SJCRH30 (cell line): ENCODE results near the gene GPR63. TPM values are rescaled to one million over a fixed set of nuclear protein-coding genes. Genes with fewer than 3 reads are reported as not detected.
A peak's percentile ranks its signal among the peaks of the same experiment; 100 is the strongest.

Experiments used
- DNase-seq, 2 experiments: peaks; one replicate each; pipeline ENCODE4 v3.0.0-alpha.2; 2015 to 2020
- H3K27ac ChIP-seq: fragments of 250-450 bp; sonication (Bioruptor Pico); 2 replicates; pipeline ENCODE4 v1.5.1; 2020; ENCODE audit warnings: mild to moderate bottlenecking, moderate library complexity
- H3K27me3 ChIP-seq: fragments of 250-450 bp; sonication (Bioruptor Pico); 2 replicates; pipeline ENCODE4 v1.5.1; 2020; ENCODE audit warnings: mild to moderate bottlenecking, moderate library complexity
- H3K36me3 ChIP-seq: fragments of 250-450 bp; sonication (Bioruptor Pico); 2 replicates; pipeline ENCODE4 v1.5.1; 2020; ENCODE audit warnings: mild to moderate bottlenecking, moderate library complexity
- H3K4me1 ChIP-seq: fragments of 250-450 bp; sonication (Bioruptor Pico); 2 replicates; pipeline ENCODE4 v1.5.1; 2020; ENCODE audit warnings: mild to moderate bottlenecking, moderate library complexity
- H3K4me3 ChIP-seq: fragments of 250-450 bp; sonication (Bioruptor Pico); 2 replicates; pipeline ENCODE4 v1.5.1; 2020; ENCODE audit warnings: mild to moderate bottlenecking, moderate library complexity
- H3K9me3 ChIP-seq: fragments of 250-450 bp; sonication (Bioruptor Pico); replicated peaks from 2 replicates; pipeline ENCODE4 v1.5.1; 2020; ENCODE audit warnings: mild to moderate bottlenecking, moderate library complexity
- total RNA-seq: library from RNA; depleted of rRNA; stranded (reverse); fragments of >200 nt; shearing (Covaris generic); gene quantifications from 2 replicates; pipeline ENCODE4 v1.2.3, GENCODE V29; 2014

The GPR63 gene
- total RNA-seq, 1 experiment from 2014 or later, result 9.8 TPM

- H3K27ac ChIP-seq, result no peak overlapping the region
- no peak for DNase-seq
- no peaks in the 10 kb centered on the region for H3K36me3 ChIP-seq
- H3K27me3 ChIP-seq, result no peaks in the 10 kb centered on the region
- no peaks in the 10 kb centered on the region; the same call in 1 of the 2 replicates for H3K4me1 ChIP-seq
- H3K4me3 ChIP-seq, result no peak overlapping the region
- H3K9me3 ChIP-seq, result no peaks in the 10 kb centered on the region
These were observed 12.3 kb upstream of the GPR63 start for GRCh38 chr6:96849615-96850014.

- Histone ChIP-seq H3K27me3 (no peaks in the 10 kb centered on the region), H3K4me1 (no peaks in the 10 kb centered on the region), H3K9me3 (no peaks in the 10 kb centered on the region), H3K27ac (no peak overlapping the region), H3K36me3 (no peaks in the 10 kb centered on the region), H3K4me3 (no peak overlapping the region)
- no peak for DNase-seq
These were observed 7.3 kb upstream of the GPR63 start for GRCh38 chr6:96844530-96844929.

GRCh38 chr6:96841345-96841744 is 4.1 kb upstream of the GPR63 start:
- no peak overlapping the region for H3K27ac ChIP-seq
- no peaks in the 10 kb centered on the region for H3K9me3 ChIP-seq
- no peak for DNase-seq
- H3K4me3 ChIP-seq, result no peak overlapping the region
- H3K36me3 ChIP-seq, result no peaks in the 10 kb centered on the region
- H3K4me1 ChIP-seq, result no peaks in the 10 kb centered on the region
- H3K27me3 ChIP-seq, result no peaks in the 10 kb centered on the region

GRCh38 chr6:96836631-96837080 is 621 bp downstream of the GPR63 start:
- Histone ChIP-seq H3K27me3 (no peaks in the 10 kb centered on the region), H3K4me3 (peak overlapping the region; percentile 92), H3K4me1 (0 out of 2 replicates have a peak, but pooled peaks cover 4% of the 10 kb centered on the region), H3K36me3 (no peaks in the 10 kb centered on the region), H3K27ac (peak overlapping the region; percentile 46), H3K9me3 (no peaks in the 10 kb centered on the region)
- peak; percentile 22 to 50 for DNase-seq

GRCh38 chr6:96834070-96834469 is 3.2 kb downstream of the GPR63 start:
- H3K4me1 ChIP-seq, result 0 out of 2 replicates have a peak, but pooled peaks cover 4% of the 10 kb centered on the region
- H3K36me3 ChIP-seq, result peaks cover 8% of the 10 kb centered on the region; the same call in 1 of the 2 replicates
- no peak overlapping the region for H3K4me3 ChIP-seq
- no peak overlapping the region for H3K27ac ChIP-seq
- DNase-seq, result no peak
- no peaks in the 10 kb centered on the region for H3K27me3 ChIP-seq
- H3K9me3 ChIP-seq, result no peaks in the 10 kb centered on the region

- Histone ChIP-seq H3K27me3 (no peaks in the 10 kb centered on the region), H3K27ac (no peak overlapping the region), H3K4me3 (no peak overlapping the region), H3K36me3 (peaks cover 10% of the 10 kb centered on the region; the same call in 1 of the 2 replicates), H3K4me1 (0 out of 2 replicates have a peak, but pooled peaks cover 4% of the 10 kb centered on the region), H3K9me3 (no peaks in the 10 kb centered on the region)
- no peak for DNase-seq
These were observed 4.5 kb downstream of the GPR63 start for GRCh38 chr6:96832780-96833179.

GRCh38 chr6:96826865-96827264 is 10.4 kb downstream of the GPR63 start:
- H3K4me3 ChIP-seq, result no peak overlapping the region
- no peaks in the 10 kb centered on the region for H3K9me3 ChIP-seq
- no peak overlapping the region for H3K27ac ChIP-seq
- H3K36me3 ChIP-seq, result peaks cover 10% of the 10 kb centered on the region; the same call in 1 of the 2 replicates
- no peaks in the 10 kb centered on the region for H3K4me1 ChIP-seq
- no peaks in the 10 kb centered on the region for H3K27me3 ChIP-seq
- DNase-seq, result no peak

GRCh38 chr6:96823743-96824142 is 13.5 kb downstream of the GPR63 start:
- Histone ChIP-seq H3K4me3 (no peak overlapping the region), H3K4me1 (no peaks in the 10 kb centered on the region), H3K36me3 (no peaks in the 10 kb centered on the region), H3K27me3 (no peaks in the 10 kb centered on the region), H3K27ac (no peak overlapping the region), H3K9me3 (no peaks in the 10 kb centered on the region)
- no peak for DNase-seq

GRCh38 chr6:96821034-96821433 is 16.2 kb downstream of the GPR63 start:
- Histone ChIP-seq H3K36me3 (no peaks in the 10 kb centered on the region), H3K9me3 (no peaks in the 10 kb centered on the region), H3K4me1 (peaks cover 1% of the 10 kb centered on the region)

GRCh38 chr6:96816301-96816817 is 20.9 kb downstream of the GPR63 start:
- Histone ChIP-seq H3K4me3 (peak overlapping the region; percentile 50), H3K4me1 (peaks cover 15% of the 10 kb centered on the region), H3K27ac (peak overlapping the region; percentile 71), H3K9me3 (no peaks in the 10 kb centered on the region), H3K27me3 (no peaks in the 10 kb centered on the region), H3K36me3 (no peaks in the 10 kb centered on the region)
- DNase-seq, result peak; percentile 76 to 88

More at GRCh38 chr6:96821034-96821433, 16.2 kb downstream of the GPR63 start:
- DNase-seq, result no peak
- no peak overlapping the region for H3K27ac ChIP-seq
- H3K27me3 ChIP-seq, result no peaks in the 10 kb centered on the region
- H3K4me3 ChIP-seq, result no peak overlapping the region

- Histone ChIP-seq H3K4me3 (no peak overlapping the region), H3K36me3 (no peaks in the 10 kb centered on the region), H3K4me1 (peaks cover 15% of the 10 kb centered on the region), H3K9me3 (no peaks in the 10 kb centered on the region), H3K27ac (no peak overlapping the region), H3K27me3 (no peaks in the 10 kb centered on the region)
- no peak for DNase-seq
These were observed 22.7 kb downstream of the GPR63 start for GRCh38 chr6:96814625-96815024.

- no peak for DNase-seq
These were observed 25.1 kb downstream of the GPR63 start for GRCh38 chr6:96812077-96812703.

GRCh38 chr6:96811670-96812069 is 25.6 kb downstream of the GPR63 start:
- Histone ChIP-seq H3K9me3 (no peaks in the 10 kb centered on the region), H3K27me3 (no peaks in the 10 kb centered on the region), H3K4me3 (no peak overlapping the region), H3K4me1 (peaks cover 15% of the 10 kb centered on the region), H3K27ac (no peak overlapping the region; the same call in 1 of the 2 replicates), H3K36me3 (no peaks in the 10 kb centered on the region)
- no peak for DNase-seq

More at GRCh38 chr6:96812077-96812703, 25.1 kb downstream of the GPR63 start:
- Histone ChIP-seq H3K9me3 (no peaks in the 10 kb centered on the region), H3K36me3 (no peaks in the 10 kb centered on the region), H3K4me1 (peaks cover 15% of the 10 kb centered on the region), H3K27me3 (no peaks in the 10 kb centered on the region), H3K4me3 (no peak overlapping the region), H3K27ac (no peak overlapping the region; the same call in 1 of the 2 replicates)

GRCh38 chr6:96811136-96811535 is 26.1 kb downstream of the GPR63 start:
- no peak overlapping the region for H3K4me3 ChIP-seq
- DNase-seq, result no peak

GRCh38 chr6:96809119-96809518 is 28.2 kb downstream of the GPR63 start:
- Histone ChIP-seq H3K9me3 (no peaks in the 10 kb centered on the region), H3K27me3 (no peaks in the 10 kb centered on the region), H3K4me3 (no peak overlapping the region), H3K27ac (no peak overlapping the region), H3K36me3 (no peaks in the 10 kb centered on the region), H3K4me1 (peaks cover 7% of the 10 kb centered on the region; the same call in 1 of the 2 replicates)
- no peak for DNase-seq

More at GRCh38 chr6:96811136-96811535, 26.1 kb downstream of the GPR63 start:
- Histone ChIP-seq H3K27ac (no peak overlapping the region), H3K36me3 (no peaks in the 10 kb centered on the region), H3K4me1 (peaks cover 15% of the 10 kb centered on the region), H3K9me3 (no peaks in the 10 kb centered on the region), H3K27me3 (no peaks in the 10 kb centered on the region)
